Hematopoietic multipotent progenitor cell (in vitro differentiated cells): ENCODE measurements around the gene COL8A1. TPM values are rescaled to one million over a fixed set of nuclear protein-coding genes. Genes with fewer than 3 reads are reported as not detected.
"Not testable (repeated sequence)": the region's sequence is repeated elsewhere in the genome, so short reads cannot be mapped to it uniquely, and the experiment has no call there.

ENCODE experiments used
- DNase-seq, 3 donors: peaks; one replicate each; pipeline ENCODE4 v3.0.0-alpha.2; 2011 to 2015; ENCODE audit warnings: low read depth in 2 of 3, low spot score in 2 of 3
- total RNA-seq: library from RNA; depleted of rRNA; stranded (reverse); fragments of >200 nt; gene quantifications from one replicate; pipeline ENCODE4 v1.2.3, GENCODE V29; 2012

The COL8A1 gene
- total RNA-seq, 1 donor: not detected

DNA sequence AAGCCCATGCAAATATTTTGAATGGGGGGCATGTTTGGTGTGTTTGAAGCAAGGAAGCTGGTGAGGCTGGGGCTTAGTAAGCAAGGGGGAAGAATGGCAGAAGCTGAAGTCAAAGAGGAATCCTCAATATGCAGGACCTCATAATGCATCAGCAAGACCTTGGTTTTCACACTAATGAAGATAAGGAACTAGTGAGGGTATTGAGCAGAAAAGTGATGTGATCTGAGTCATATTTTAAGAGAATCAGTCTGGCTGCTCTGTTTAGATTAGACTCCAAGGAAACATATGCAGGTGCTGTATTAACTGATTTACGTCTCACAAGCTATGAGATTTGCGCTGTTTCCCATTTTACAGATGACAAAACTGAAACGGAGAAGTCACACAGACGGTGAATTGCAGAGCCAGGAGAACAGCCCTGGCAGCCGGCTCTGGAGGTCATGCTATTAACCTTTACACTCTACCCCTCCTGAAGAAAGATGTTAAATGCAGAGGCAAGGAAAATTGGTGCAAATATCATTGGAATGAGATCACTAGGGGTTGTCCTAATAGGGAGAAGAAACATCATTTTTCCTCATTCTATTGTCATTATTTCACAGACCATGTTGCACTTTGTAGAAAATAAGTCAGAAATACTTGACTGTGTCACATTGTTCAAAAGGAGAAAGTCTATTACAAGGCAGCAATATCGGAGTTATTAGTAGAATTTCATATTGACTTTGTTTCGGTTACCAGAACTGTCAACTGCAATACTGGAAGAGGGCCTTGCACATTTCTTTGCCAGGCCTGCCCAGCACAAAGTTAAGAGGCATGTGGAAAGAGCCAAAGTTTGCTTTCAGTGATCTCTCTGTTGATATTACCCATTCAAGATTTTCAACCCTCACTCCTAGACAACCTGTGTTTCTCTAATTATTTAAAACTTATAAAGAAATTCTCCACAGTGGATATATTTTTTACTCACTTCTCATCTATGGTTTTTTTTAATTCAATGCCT, 64.9 kb downstream of the COL8A1 start:
- DNase-seq: no peak

DNA sequence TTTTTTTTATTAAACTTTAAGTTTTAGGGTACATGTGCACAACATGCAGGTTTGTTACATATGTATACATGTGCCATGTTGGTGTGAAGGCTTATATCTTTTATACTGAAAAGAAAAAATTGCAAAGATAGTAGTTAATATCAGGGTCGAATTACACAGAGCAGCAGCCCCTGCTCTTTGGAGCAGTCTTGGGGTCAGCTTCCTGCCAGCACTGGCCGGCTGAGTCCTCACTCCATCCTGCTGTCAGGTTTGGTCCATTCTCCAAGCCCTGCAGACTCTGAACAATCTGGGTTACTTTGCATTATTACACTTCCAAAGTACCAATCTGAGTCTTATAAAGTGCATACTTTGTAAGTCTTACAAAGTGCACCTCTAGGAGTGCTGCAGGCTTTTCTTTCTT, 66.0 kb downstream of the COL8A1 start:
- no peak for DNase-seq

DNA sequence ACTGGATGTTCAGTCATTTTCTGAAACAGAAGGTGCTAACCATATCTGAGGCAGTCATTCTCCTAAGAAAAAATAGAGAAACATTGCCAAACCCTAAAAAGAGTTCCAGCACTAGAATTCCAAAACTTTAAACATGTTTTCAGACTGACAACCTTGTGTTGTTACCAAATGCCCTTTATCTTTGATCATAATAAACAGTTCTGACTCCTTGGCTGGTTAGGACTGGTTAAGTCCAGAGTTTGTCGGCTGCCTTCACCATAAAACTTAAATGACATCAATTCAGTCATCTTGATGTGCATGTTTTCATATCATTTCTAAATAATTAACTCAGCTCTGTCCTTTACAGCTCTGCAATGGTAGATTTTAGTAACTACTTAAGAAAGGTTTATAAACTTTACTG, 68.0 kb downstream of the COL8A1 start:
- DNase-seq: no peak

DNA sequence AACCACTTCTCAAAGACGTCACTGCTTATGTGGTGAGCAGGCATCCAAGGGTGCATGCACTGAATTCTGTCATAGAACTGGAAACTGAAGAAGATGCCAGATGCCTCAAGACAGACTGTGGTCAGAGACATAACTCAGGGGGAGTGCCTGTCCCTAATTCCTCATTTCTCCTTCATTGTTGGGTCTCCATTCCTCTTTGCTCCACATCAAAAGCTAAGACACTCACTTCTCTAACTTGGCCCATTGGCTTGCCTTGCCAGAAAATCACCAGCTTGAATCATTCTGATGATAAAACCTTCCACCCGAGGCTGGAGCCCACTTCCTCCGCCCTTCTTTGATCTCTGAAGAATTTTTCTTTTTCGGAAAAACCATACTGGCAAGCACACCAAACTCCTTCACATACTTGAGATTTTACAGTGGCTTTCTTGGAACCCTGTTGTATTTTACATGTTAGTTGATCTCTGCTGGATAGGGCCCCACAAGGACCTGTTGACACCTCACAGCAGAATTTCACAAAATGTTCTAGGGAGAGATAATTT, 69.9 kb downstream of the COL8A1 start:
- no peak for DNase-seq

DNA sequence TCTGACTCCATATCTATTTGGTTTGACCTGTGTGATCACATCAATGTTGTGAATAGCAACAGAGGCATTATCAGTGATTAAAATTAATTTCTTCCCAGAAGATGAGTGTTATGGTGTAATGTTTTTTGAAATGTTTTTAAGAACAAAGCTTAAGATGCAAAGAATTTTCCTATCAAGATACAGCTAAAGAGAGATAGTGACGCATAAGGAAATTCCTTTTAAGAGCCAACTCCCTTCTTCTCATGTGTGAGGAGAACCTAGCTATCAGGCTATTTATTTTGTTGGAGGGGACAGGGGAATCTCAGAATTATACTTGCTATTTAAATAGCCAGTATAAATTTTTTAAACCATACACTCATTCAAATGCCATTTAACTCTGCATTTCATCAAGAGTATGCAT, 71.3 kb downstream of the COL8A1 start:
- DNase-seq: no peak

DNA sequence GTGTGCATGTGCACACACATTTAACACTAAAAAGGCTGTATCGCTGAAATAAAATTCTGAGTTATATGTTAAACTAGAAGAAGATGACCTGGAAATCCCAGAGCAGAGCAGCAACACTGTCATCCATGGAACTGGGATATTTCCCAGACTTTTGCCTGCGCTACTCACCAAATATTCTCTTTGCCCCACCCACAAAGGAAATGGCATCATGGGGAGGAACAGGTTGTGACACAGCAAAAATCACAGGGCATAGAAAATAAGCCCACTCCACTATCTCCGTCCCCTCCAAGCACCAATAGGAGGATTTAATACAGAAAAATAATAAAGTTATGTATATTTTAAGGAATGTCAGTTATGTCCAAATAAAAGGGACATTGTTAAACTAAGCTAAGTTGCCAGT, 71.7 kb downstream of the COL8A1 start:
- DNase-seq: no peak

DNA sequence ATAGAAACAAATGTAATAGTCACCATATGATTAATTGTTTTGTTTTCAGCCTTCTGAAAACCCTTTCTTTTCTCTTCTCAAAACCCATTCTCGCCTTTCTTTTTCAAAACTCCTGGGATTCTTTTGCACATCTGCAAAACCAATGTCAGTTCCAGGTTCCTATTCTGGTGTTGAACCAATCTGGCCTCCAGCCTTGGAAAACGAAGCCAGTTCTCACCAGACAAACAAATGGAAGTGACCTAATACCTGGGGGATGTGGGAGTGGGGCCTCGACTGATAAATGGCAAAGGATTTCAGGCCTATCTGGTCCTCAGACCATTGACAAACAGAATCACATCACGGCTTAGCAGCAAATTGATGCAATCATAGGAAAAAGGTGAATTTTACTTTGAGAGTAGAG, 73.0 kb downstream of the COL8A1 start:
- no peak for DNase-seq

DNA sequence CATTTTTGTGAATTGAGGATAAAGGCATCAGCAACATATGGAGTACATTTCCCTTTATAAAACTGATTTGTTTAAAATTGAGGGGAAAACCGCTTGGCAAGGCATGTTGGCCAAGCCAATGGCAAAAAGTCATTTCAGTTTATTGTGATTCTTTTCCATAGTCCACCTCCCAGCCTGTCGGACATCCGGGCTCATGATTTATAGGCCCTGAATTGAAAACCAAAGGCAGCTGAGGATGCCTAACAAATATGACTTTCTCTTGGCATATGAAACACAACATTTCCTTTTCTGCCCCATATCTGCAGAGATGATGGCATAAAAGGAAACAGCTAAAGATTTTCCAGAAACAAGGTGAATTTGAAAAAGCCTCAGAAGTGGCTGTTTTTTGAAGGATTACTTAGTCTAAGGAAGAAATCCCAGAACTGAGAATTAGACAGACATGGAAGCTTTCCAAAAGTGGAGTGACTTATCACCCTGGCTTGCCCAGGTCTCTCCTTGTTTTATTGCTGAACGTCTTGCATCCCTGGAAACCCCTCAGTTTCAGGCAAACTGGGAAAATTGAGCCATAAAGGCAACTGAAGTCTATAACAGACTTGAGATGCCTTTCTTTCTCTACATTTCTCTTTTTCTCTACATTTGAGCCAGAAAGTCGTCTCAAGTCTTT, 74.0 kb downstream of the COL8A1 start:
- no peak for DNase-seq

DNA sequence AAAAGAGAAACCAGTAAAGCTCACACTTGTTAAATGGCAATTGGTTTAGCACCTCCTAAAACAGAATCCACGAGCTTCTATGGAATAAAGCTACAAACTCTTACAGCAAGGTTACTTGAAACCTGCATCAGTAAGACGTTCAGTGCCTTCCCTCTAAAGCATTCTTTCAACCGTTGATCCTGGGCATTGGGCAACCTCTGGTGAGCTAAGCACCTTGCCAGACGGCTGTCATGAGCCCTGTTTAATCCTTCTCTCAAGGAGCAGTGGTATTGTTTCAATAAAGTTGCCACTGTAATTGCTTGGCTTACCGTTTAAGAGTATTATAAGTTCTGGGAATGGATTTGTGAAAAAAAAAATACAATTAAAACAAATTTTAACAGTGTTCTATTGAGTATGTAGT, 75.0 kb downstream of the COL8A1 start:
- no peak for DNase-seq

DNA sequence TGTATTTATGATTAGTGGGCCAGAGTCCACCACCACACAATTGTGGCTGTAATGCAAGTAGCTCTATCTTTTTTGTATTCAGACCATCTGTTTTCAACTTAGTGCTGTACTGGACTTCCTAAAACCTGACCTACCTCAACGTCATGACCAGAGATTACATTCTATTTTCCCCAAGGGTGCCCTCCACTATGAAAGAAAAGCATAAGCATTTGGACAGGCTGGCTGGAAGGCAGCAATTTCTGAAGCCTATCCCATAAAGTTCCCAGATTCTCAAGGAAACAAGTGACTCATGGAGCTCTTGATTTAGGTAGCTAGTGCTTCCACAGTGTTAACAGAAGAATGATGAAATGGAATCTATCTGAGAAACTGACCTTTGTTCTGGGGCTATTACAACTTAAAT, 75.8 kb downstream of the COL8A1 start:
- no peak for DNase-seq

DNA sequence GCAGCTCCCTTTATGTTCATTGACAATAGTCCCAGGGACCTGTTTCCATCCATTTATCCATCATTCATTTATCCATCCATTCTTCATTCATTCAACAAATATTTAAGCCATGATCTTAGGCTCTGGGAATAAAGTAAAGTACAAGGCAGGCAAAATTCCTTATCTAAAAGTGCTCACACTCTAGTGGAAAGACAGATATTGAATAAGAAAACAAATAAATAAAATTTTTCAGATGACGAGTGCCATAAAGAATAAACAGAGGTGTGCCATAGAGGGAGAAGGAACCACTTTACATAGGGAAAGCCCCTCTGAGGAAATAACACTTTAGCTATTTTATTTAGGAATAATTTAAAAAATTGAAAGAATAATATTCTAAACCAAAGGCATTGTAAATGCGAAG, 76.2 kb downstream of the COL8A1 start:
- no peak for DNase-seq

DNA sequence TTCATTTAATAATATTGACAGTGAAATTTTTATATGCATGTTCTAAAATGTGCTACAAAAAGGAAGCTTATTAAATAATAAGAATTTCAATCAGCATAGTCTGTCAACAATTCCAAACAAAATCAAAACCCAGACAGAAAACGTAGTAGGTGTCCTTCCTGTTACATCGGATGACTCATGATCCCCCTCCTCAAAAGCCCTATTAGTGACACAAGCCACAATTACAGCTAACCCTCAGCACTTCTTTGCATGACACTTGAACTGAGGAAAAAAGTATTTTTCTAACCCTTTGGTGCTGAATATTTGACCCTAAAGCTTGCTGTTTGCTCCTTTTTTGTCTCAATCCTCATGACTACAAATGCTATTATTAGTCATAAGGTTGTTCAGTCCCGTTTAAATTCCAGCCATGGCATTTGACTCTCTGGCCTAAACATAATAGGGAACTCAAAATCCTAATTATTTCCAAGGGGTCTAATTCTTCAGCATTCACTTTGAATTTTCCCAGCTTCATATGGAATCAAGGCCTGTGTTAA, 78.1 kb downstream of the COL8A1 start:
- no peak for DNase-seq

DNA sequence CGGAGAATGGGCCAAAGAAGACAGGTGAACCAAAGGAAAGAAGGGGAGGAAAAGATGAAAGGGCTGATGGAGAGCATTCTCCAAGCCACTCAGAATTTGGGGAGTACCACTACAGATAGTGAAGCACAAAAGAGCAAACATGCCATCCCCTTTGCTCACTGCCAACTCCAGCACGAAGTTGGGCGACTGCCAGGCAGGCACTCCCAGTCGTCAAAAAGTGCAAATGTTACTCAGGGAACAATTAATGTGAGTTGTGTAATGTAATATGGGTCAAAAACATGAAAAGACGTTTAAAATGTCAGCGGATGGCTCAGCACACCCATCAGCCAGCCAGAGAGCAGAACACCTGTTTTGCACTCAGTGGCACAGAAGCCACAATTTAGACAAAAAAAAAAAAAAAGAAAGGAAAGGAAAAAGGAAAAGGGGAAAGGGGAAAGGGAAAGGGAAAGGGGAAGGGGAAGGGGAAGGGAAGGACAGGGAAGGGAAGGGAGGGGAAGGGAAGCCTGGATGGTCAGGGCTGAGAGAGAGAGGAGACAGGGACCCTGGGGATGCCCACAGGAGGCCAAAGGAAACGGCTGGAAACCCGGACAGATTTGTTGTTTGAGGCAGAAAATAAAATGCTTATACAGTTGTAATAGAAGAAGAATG, 82.7 kb downstream of the COL8A1 start:
- no peak for DNase-seq

DNA sequence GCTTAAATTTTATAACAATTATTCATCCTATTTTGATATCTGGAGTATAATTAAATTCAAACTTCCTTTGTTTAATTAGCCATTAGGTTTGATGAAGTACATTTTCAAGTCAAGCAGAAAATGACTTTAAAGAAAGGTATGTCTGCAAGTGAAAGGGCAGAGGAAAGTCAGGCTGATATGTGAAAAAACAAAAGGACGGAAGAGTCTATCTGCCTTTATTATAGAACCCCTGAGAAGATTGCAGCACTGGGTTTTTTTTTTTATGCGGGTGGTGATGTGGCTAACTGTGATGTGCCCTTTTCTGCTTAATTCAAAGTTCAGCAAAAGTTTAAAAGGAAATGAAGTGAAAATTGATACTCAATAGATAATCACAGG, 83.2 kb downstream of the COL8A1 start:
- DNase-seq: no peak

DNA sequence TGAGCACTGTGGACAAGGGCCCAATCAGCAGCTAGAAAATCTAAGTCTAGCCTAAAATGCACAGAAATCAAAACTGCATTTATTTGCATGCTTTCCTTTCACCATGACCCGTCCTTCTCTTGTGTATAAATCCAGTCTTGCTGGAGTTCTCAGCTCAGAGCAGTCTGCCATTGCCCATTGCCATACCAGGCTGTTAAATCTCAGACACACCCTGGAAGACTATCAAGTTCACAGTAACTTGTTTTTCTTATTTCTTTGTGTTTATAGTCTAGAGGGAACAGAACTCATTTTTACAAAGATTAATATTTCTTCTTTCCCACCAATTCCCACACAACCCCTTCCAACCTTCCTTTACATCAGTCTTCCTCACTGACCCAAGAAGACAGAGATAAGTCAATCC, 85.9 kb downstream of the COL8A1 start:
- no peak for DNase-seq

DNA sequence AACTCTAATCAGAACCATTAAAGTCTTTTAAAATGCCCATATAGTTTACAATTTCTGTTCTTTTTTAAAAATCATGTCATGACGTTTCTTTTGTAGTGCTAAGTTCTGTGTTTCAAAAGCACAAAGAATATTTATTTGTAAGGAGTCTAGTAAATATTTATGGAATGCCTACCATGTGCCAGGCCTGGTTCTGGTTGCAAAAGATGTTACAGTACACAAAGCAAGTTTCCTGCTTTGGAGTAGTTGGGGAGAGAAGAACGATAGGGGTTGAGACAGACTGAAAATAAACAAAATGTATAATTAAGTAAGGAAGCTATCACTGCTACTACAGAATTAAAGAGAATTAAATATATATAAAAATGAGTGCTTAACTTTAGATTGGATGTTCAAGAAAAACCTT, 92.5 kb downstream of the COL8A1 start:
- no peak for DNase-seq

DNA sequence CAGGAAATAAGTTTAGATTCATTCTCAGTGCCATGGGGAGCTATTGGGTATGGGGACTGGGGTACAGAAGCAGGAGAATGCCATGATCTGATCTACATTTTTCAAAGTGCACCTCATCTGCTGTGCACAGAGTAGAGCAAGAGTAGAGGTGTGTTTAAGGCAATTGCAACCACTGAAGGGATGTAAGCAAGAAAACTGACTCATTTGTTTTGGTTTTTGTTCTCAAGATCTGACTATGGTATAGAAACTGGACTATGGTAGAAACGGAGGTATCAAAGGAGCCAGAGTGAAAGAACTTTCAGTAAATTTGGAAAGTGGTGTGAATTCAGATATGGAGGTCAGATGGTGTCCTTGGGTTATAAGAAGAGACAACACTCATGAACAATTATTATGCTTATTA, 93.1 kb downstream of the COL8A1 start:
- DNase-seq: no peak

DNA sequence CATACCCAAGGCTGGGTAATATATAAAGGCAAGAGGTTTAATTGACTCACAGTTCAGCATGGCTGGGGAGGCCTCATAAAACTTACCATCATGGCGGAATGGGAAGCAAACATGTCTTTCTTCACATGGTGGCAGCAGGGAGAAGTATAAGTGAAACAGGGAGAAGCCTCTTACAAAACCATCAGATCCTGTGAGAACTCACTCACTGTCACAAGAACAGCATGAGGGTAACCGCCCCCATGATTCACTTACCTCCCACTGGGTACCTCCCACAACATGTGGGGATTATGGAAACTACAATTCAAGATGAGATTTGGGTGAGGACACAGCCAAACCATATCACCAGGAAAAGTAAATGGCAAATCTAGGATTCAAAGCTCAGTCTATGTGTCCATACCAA, 102.0 kb downstream of the COL8A1 start:
- DNase-seq: not testable (repeated sequence)

DNA sequence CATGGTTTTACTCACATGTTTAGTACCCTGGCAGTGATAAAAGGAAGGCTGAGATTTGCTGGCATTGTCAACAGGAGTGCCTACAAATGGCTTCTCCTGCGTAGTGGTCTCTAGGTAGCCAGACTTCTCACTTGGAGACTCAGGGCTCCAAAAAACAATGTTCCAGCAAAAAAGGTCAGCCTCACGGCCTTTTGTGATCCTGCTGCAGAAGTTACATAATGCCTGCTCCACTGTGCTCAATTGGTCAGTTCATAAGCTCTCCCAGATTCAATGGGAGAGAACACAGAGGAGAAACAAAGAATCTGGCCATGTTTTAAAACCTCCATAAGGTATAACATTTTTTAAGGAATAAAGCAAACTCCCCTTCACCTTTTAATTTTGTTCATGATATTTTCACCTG, 103.2 kb downstream of the COL8A1 start:
- DNase-seq: no peak

DNA sequence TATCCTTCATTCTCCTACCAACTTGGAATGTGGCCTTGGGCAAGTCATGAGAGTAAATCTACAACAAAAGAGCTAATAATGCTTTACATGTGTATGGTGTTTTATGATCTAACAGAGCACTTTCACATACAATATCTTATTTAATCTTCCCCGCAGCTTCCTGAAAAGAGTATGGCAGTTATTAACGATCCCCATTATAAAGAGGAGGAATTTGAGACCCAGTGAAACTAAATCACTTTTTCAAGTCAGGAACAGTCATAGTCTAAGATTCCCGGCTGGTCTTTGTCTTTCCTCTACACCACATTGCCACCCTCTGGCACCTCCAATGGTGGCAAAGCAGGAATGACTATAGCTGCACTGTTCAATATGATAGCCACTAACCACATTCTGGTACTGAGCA, 109.5 kb downstream of the COL8A1 start:
- no peak for DNase-seq

DNA sequence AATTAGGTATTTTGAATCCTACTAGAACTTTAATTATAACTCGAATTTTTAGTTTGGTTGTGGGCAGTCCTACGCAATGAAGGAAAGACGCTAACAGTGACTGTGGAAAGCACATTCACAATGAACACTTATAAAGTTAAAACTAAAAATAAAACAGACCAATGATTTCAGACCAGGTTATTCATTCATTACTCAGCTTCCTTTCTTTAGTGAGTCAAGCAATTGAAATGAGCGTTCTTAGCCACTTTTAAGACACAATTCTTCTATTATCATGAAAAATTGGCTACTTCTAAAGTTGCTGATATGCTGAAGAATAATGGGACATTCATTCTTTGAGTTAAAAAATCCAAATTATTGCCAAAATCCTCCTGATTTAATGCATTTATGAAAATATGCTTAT, 113.3 kb downstream of the COL8A1 start:
- no peak for DNase-seq
